WTC11 (cell line): ENCODE data around the gene PAK6. TPM values are rescaled to one million over a fixed set of nuclear protein-coding genes. Genes with fewer than 3 reads are reported as not detected.

Source experiments
- ATAC-seq: fragments of 200-7000 bp; cut with Tn5 transposase; 2 replicates; pipeline ENCODE4 v1.10.0; 2021; ENCODE audit warnings: mild to moderate bottlenecking, moderate library complexity
- CTCF ChIA-PET: fragments of 300-600 bp; sonication (Branson Sonifier 250); formaldehyde crosslinking; loops from one replicate; lab custom pipeline; 2021; ENCODE audit warnings: antibody characterized with exemption; lab: Charles Lee
- POLR2A ChIA-PET: fragments of 350-600 bp; sonication (Branson Sonifier 250); formaldehyde crosslinking; loops from one replicate; lab custom pipeline; 2021; ENCODE audit warnings: antibody characterized with exemption; lab: Charles Lee
- DNase-seq: peaks from one replicate; pipeline ENCODE4 v3.0.0; 2021; ENCODE audit warnings: low spot score
- H3K27ac Mint-ChIP-seq: 2 replicates; pipeline ENCODE4 v1.8.0; 2021; ENCODE audit warnings: mixed read lengths
- H3K27me3 Mint-ChIP-seq: 2 replicates; pipeline ENCODE4 v1.8.0; 2021; ENCODE audit warnings: low read depth, mild to moderate bottlenecking, moderate library complexity, mixed read lengths
- H3K36me3 Mint-ChIP-seq: 2 replicates; pipeline ENCODE4 v1.8.0; 2021; ENCODE audit warnings: mixed read lengths
- H3K4me1 Mint-ChIP-seq: 2 replicates; pipeline ENCODE4 v1.8.0; 2022; ENCODE audit warnings: mixed read lengths
- H3K4me3 Mint-ChIP-seq: 2 replicates; pipeline ENCODE4 v1.8.0; 2021; ENCODE audit warnings: mild to moderate bottlenecking, moderate library complexity, mixed read lengths
- H3K9me3 Mint-ChIP-seq: 2 replicates; pipeline ENCODE4 v1.8.0; 2021; ENCODE audit warnings: mixed read lengths
- EMX1 ChIP-seq: fragments of 250-450 bp; sonication (Bioruptor Pico); IDR thresholded peaks from 2 replicates; pipeline ENCODE4 v1.8.0; 2021; ENCODE audit warnings: mild to moderate bottlenecking
- GABPB1 ChIP-seq: sonication (generic); formaldehyde crosslinking; IDR thresholded peaks from 2 replicates; pipeline ENCODE4 v1.8.1; 2023; ENCODE audit warnings: mild to moderate bottlenecking, missing genetic modification reagents
- TEAD4 ChIP-seq: sonication (generic); formaldehyde crosslinking; IDR thresholded peaks from 2 replicates; pipeline ENCODE4 v1.8.0; 2022; ENCODE audit warnings: mild to moderate bottlenecking, missing genetic modification reagents
- ZNF281 ChIP-seq: sonication (generic); formaldehyde crosslinking; IDR thresholded peaks from 2 replicates; pipeline ENCODE4 v1.8.0; 2023; ENCODE audit warnings: mild to moderate bottlenecking, missing genetic modification reagents
- total RNA-seq: library from RNA; stranded (reverse); gene quantifications from 3 replicates; pipeline ENCODE4 v1.2.3, GENCODE V29; 2021
- TF ChIP-seq, protein P1 (sequence below): fragments of 250-450 bp; sonication (Bioruptor Pico); IDR thresholded peaks from 2 replicates; pipeline ENCODE4 v1.8.0; 2021; ENCODE audit warnings: mild to moderate bottlenecking
- TF ChIP-seq, protein P2 (sequence below): sonication (generic); formaldehyde crosslinking; IDR thresholded peaks from 2 replicates; pipeline ENCODE4 v1.8.1; 2023; ENCODE audit warnings: mild to moderate bottlenecking, missing genetic modification reagents, moderate library complexity
- TF ChIP-seq, protein P3 (sequence below): fragments of 250-450 bp; sonication (Bioruptor Pico); IDR thresholded peaks from 2 replicates; pipeline ENCODE4 v1.9.0; 2021; ENCODE audit warnings: mild to moderate bottlenecking
- TF ChIP-seq, protein P4 (sequence below): sonication (generic); formaldehyde crosslinking; IDR thresholded peaks from 2 replicates; pipeline ENCODE4 v1.8.0; 2023; ENCODE audit warnings: missing genetic modification reagents

Gene PAK6
- total RNA-seq, 1 experiment from 2014 or later = 11.7 TPM

- H3K4me1 Mint-ChIP-seq = peaks cover 16% of the 10 kb centered on the region
- DNase-seq (no peak), ATAC-seq (peak; percentile 7)
- no peaks in the 10 kb centered on the region for H3K36me3 Mint-ChIP-seq
- no peak overlapping the region for H3K27ac Mint-ChIP-seq
- H3K9me3 Mint-ChIP-seq = no peaks in the 10 kb centered on the region
- CTCF ChIA-PET = interaction anchor here (0.7 to 7.6 kb wide), 18 partner anchors 7 to 195 kb away, joined by 3 to 153 read pairs (median 6); partner anchors contain the start of genes BUB1B and PLCB2
- TF ChIP-seq ZNF281 (CRISPR knock-in tag) = no peak
- TF ChIP-seq, protein P1, sequence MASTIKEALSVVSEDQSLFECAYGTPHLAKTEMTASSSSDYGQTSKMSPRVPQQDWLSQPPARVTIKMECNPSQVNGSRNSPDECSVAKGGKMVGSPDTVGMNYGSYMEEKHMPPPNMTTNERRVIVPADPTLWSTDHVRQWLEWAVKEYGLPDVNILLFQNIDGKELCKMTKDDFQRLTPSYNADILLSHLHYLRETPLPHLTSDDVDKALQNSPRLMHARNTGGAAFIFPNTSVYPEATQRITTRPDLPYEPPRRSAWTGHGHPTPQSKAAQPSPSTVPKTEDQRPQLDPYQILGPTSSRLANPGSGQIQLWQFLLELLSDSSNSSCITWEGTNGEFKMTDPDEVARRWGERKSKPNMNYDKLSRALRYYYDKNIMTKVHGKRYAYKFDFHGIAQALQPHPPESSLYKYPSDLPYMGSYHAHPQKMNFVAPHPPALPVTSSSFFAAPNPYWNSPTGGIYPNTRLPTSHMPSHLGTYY = no peak
- TF ChIP-seq, protein P2, sequence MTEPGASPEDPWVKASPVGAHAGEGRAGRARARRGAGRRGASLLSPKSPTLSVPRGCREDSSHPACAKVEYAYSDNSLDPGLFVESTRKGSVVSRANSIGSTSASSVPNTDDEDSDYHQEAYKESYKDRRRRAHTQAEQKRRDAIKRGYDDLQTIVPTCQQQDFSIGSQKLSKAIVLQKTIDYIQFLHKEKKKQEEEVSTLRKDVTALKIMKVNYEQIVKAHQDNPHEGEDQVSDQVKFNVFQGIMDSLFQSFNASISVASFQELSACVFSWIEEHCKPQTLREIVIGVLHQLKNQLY (CRISPR knock-in tag) = no peak
- no peak for TF ChIP-seq TEAD4 (CRISPR knock-in tag)
- TF ChIP-seq, protein P3, sequence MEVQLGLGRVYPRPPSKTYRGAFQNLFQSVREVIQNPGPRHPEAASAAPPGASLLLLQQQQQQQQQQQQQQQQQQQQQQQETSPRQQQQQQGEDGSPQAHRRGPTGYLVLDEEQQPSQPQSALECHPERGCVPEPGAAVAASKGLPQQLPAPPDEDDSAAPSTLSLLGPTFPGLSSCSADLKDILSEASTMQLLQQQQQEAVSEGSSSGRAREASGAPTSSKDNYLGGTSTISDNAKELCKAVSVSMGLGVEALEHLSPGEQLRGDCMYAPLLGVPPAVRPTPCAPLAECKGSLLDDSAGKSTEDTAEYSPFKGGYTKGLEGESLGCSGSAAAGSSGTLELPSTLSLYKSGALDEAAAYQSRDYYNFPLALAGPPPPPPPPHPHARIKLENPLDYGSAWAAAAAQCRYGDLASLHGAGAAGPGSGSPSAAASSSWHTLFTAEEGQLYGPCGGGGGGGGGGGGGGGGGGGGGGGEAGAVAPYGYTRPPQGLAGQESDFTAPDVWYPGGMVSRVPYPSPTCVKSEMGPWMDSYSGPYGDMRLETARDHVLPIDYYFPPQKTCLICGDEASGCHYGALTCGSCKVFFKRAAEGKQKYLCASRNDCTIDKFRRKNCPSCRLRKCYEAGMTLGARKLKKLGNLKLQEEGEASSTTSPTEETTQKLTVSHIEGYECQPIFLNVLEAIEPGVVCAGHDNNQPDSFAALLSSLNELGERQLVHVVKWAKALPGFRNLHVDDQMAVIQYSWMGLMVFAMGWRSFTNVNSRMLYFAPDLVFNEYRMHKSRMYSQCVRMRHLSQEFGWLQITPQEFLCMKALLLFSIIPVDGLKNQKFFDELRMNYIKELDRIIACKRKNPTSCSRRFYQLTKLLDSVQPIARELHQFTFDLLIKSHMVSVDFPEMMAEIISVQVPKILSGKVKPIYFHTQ (CRISPR knock-in tag) = no peak
- TF ChIP-seq GABPB1 = no peak
- H3K27me3 Mint-ChIP-seq = no peaks in the 10 kb centered on the region
- H3K4me3 Mint-ChIP-seq = peak overlapping the region; percentile 60
- POLR2A ChIA-PET = interaction anchor here (1.2 to 1.8 kb wide), 3 partner anchors 19 to 188 kb away, joined by 3 to 9 read pairs (median 3); no protein-coding TSS in a partner anchor
Measured at GRCh38 chr15:40239693-40240618, 1.1 kb downstream of the PAK6 start.

GRCh38 chr15:40240619-40241221 lies 1.9 kb downstream of the PAK6 start:
- DNase-seq = no peak
- CTCF ChIA-PET = interaction anchor here (1.2 to 7.6 kb wide), 7 partner anchors 12 to 97 kb away, joined by 3 to 153 read pairs (median 23); no protein-coding TSS in a partner anchor

More at GRCh38 chr15:40240619-40241221, 1.9 kb downstream of the PAK6 start:
- H3K4me1 Mint-ChIP-seq = peaks cover 22% of the 10 kb centered on the region
- POLR2A ChIA-PET = interaction anchor here (1.2 to 1.7 kb wide), 2 partner anchors 34 to 189 kb away, joined by 3 read pairs; no protein-coding TSS in a partner anchor
- no peaks in the 10 kb centered on the region for H3K36me3 Mint-ChIP-seq
- no peak overlapping the region for H3K27ac Mint-ChIP-seq
- no peak for TF ChIP-seq EMX1 (CRISPR knock-in tag)
- TF ChIP-seq, protein P4, sequence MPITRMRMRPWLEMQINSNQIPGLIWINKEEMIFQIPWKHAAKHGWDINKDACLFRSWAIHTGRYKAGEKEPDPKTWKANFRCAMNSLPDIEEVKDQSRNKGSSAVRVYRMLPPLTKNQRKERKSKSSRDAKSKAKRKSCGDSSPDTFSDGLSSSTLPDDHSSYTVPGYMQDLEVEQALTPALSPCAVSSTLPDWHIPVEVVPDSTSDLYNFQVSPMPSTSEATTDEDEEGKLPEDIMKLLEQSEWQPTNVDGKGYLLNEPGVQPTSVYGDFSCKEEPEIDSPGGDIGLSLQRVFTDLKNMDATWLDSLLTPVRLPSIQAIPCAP (CRISPR knock-in tag) = no peak
- TF ChIP-seq, protein P2 (CRISPR knock-in tag) = no peak
- H3K9me3 Mint-ChIP-seq = no peaks in the 10 kb centered on the region
- no peak overlapping the region for H3K4me3 Mint-ChIP-seq
- no peak for ATAC-seq
- H3K27me3 Mint-ChIP-seq = no peaks in the 10 kb centered on the region
